C1 segment of cervical spinal cord (tissue), 14 donors: Measurements from ENCODE around the gene MTRF1.
"Not testable (repeated sequence)": the region's sequence is repeated elsewhere in the genome, so short reads cannot be mapped to it uniquely, and the experiment has no call there.

Source experiments
- DNase-seq, 14 donors: peaks; one replicate each; lab custom pipeline; 2025; lab: John Stamatoyannopoulos, UW

Gene MTRF1

DNA sequence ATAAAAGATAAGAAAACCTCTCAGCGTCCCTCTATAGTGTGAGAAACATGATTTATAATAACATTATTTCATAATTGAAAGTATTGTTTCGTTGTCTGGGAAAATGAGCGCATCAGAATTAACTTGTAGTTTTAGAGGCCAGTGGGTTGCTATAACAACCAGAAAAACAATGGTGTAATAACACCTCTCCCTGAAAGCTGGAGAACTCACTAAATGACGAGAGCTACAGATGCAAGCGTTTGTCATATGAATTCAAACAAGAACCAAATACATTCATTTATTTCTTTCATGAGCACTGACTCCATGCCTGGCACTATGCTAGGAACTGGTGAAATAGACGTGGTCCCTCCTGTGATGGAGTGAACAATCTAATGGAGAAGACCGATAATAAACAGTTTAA lies 85.3 kb downstream of the MTRF1 start:
- DNase-seq: no peak

- DNase-seq: no peak
These were observed 85.8 kb downstream of the MTRF1 start for GRCh38 chr13:41177616-41178015.

DNA sequence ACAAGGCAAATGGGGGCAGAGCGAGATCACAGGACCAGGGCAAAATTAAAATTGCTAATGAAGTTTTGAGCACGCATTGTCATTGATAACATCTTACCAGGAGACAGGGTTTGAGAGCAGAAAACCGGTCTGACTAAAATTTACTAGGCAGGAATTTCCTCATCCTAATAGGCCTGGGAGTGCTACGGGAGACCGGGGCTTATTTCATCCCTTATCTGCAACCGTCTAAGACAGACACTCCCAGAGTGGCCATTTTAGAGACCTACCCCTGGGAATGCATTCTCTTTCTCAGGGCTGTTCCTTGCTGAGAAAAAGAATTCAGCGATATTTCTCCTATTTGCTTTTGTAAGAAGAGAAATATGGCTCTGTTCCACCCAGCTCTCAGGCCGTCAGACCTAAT lies 87.8 kb downstream of the MTRF1 start:
- not testable (repeated sequence) for DNase-seq
